Prostate gland (tissue), 2 donors: ENCODE results near the gene MAFF.
A peak's percentile ranks its signal among the peaks of the same experiment; 100 is the strongest.

Experiments used
- CTCF ChIP-seq, 4 experiments: fragments of 200-600 bp in 2 of 4; fragments of 450-650 bp in 2 of 4; sonication (generic) in 2 of 4; IDR thresholded peaks; 1 replicate in 3 of 4; 2 replicates in 1 of 4; pipeline ENCODE4 v1.5.1; 2016 to 2019; ENCODE audit warnings: antibody characterized with exemption in 4 of 4, mild to moderate bottlenecking in 2 of 4, moderate library complexity in 2 of 4
- POLR2A ChIP-seq: fragments of 450-650 bp; IDR thresholded peaks from one replicate; pipeline ENCODE4 v1.6.1; 2016; ENCODE audit warnings: antibody characterized with exemption, mild to moderate bottlenecking

DNA sequence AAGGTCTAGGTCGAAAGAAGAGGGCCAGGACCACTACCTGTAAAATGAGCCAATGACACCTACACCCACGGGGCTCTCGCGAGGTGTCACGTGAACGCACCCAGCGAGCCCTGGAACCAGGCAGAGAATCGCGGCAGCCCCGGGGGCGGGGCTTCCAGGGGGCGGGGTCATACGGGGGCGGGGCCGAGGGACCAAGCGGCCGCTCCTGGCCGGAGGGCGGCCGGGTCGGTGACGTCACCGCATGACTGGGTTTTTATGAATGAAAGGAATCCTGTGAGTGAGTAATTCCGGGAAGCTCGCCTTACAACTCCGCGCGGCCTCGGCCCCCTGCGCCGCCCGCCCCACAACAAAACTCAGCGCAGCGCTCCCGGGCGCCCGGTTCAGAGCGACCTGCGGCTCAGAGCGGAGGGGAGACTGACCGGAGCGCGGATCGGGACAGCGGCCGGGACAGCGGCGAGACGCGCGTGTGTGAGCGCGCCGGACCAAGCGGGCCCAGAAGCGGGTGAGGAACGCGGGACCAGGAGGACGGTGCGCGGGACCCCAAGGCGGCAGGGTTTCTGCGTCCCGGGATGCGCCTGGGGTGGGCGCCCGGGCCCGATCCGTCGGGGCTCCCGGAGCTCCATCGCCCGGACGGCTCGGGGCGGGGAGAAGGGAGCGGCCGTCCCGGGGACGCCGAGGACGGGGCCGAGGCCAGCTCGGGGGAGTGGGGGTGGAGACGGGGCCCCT lies at the start of gene MAFF:
- TF ChIP-seq POLR2A (peak; percentile 98), CTCF (IDR thresholded peaks at IDR 0.05) (peak in 1 of 4 experiments; percentile 3)
